Midbrain (tissue), 1 donor: ENCODE results near the gene ERGIC1.

ENCODE experiments used
- DNase-seq: peaks from one replicate; lab custom pipeline; 2025; lab: John Stamatoyannopoulos, UW

ERGIC1 gene

GRCh38 chr5:172864747-172865146 is 30.7 kb downstream of the ERGIC1 start:
- DNase-seq: no peak

- DNase-seq: no peak
These were observed 32.3 kb downstream of the ERGIC1 start for GRCh38 chr5:172866378-172866777.

- peak; percentile 65 for DNase-seq
These were observed 33.0 kb downstream of the ERGIC1 start for GRCh38 chr5:172866802-172867748.

- DNase-seq: no peak
These were observed 33.8 kb downstream of the ERGIC1 start for GRCh38 chr5:172867761-172868435.

- no peak for DNase-seq
These were observed 34.4 kb downstream of the ERGIC1 start for GRCh38 chr5:172868436-172868923.

- peak; percentile 80 for DNase-seq
These were observed 35.0 kb downstream of the ERGIC1 start for GRCh38 chr5:172868924-172869591.

GRCh38 chr5:172869691-172870090 is 35.6 kb downstream of the ERGIC1 start:
- no peak for DNase-seq

GRCh38 chr5:172870291-172870714 is 36.3 kb downstream of the ERGIC1 start:
- DNase-seq: no peak

GRCh38 chr5:172870715-172871461 is 36.8 kb downstream of the ERGIC1 start:
- peak; percentile 32 for DNase-seq

- DNase-seq: no peak
These were observed 37.5 kb downstream of the ERGIC1 start for GRCh38 chr5:172871536-172871935.

- no peak for DNase-seq
These were observed 37.9 kb downstream of the ERGIC1 start for GRCh38 chr5:172871982-172872381.

GRCh38 chr5:172872997-172873491 is 39.0 kb downstream of the ERGIC1 start:
- DNase-seq: peak; percentile 57

GRCh38 chr5:172873513-172873912 is 39.5 kb downstream of the ERGIC1 start:
- no peak for DNase-seq

- DNase-seq: no peak
These were observed 40.8 kb downstream of the ERGIC1 start for GRCh38 chr5:172874647-172875504.

GRCh38 chr5:172875505-172876279 is 41.6 kb downstream of the ERGIC1 start:
- DNase-seq: no peak

- DNase-seq: no peak
These were observed 42.5 kb downstream of the ERGIC1 start for GRCh38 chr5:172876578-172876977.

- DNase-seq: peak; percentile 28
These were observed 43.6 kb downstream of the ERGIC1 start for GRCh38 chr5:172877466-172878260.

GRCh38 chr5:172878585-172878932 is 44.5 kb downstream of the ERGIC1 start:
- no peak for DNase-seq
